Body of pancreas (tissue), 4 donors: ENCODE results near the gene PHF21B. TPM values are rescaled to one million over a fixed set of nuclear protein-coding genes. Genes with fewer than 3 reads are reported as not detected.

Experiments used
- ATAC-seq: fragments of 150-250 bp; one replicate; pipeline ENCODE4 v1.9.1; 2016
- DNase-seq, 4 donors: peaks; one replicate each; pipeline ENCODE4 v3.0.0-alpha.2; 2019
- H3K27ac ChIP-seq, 4 donors: fragments of 200-600 bp; sonication (generic); 1 replicate in 3 of 4; 2 replicates in 1 of 4; pipeline versions ENCODE4 v1.5.1 to v1.6.1; 2016 to 2019; ENCODE audit warnings: mild to moderate bottlenecking in 1 of 4, mixed read lengths in 1 of 4, moderate library complexity in 1 of 4
- H3K27me3 ChIP-seq, 2 donors: fragments of 200-600 bp; sonication (generic); one replicate each; pipeline ENCODE4 v1.6.0; 2016; ENCODE audit warnings: mild to moderate bottlenecking in 1 of 2
- H3K36me3 ChIP-seq, 2 donors: fragments of 200-600 bp; sonication (generic); replicated peaks in 1 of 2; 2 replicates each; pipeline ENCODE4 v1.5.1; 2016; ENCODE audit warnings: low read depth in 2 of 2; ENCODE audit not compliant: insufficient read depth in 1 of 2
- H3K4me1 ChIP-seq: fragments of 200-600 bp; sonication (generic); one replicate; pipeline ENCODE4 v1.6.0; 2016
- H3K4me3 ChIP-seq, 2 donors: fragments of 200-600 bp; sonication (generic); 1 replicate in 1 of 2; 2 replicates in 1 of 2; pipeline ENCODE4 v1.5.1; 2016 to 2019
- H3K9me3 ChIP-seq, 3 donors: fragments of 200-600 bp; sonication (generic); 1 replicate in 2 of 3; 2 replicates in 1 of 3; pipeline ENCODE4 v1.5.1; 2016
- POLR2A ChIP-seq, 3 donors: fragments of 450-650 bp; IDR thresholded peaks; one replicate each; pipeline ENCODE4 v1.6.1; 2016; ENCODE audit warnings: antibody characterized with exemption in 3 of 3, mild to moderate bottlenecking in 2 of 3
- WGBS, 2 donors: methylation state at CpG; one replicate each; pipeline ENCODE4 v1.1.5; 2017; 5-methylcytosine and 5-hydroxymethylcytosine counted together
- intact Hi-C: fragments of 100-400 bp; cut with DNase I; formaldehyde crosslinking; loops from one replicate; pipeline ENCODE4 v1.15.1; 2023
- total RNA-seq, 2 donors: library from RNA; depleted of rRNA; stranded (reverse); fragments of >200 nt; gene quantifications; one replicate each; pipeline ENCODE4 v1.1.0, GENCODE V29; 2016
- TF ChIP-seq, protein P1 (sequence below), 7 experiments: fragments of 450-650 bp in 4 of 7; fragments of 200-600 bp in 3 of 7; sonication (generic) in 3 of 7; IDR thresholded peaks; one replicate each; pipeline ENCODE4 v1.5.1; 2016 to 2019; ENCODE audit warnings: antibody characterized with exemption in 7 of 7

The PHF21B gene
- total RNA-seq, 2 donors from 2014 or later = under 0.01 TPM; not detected in 1

DNA sequence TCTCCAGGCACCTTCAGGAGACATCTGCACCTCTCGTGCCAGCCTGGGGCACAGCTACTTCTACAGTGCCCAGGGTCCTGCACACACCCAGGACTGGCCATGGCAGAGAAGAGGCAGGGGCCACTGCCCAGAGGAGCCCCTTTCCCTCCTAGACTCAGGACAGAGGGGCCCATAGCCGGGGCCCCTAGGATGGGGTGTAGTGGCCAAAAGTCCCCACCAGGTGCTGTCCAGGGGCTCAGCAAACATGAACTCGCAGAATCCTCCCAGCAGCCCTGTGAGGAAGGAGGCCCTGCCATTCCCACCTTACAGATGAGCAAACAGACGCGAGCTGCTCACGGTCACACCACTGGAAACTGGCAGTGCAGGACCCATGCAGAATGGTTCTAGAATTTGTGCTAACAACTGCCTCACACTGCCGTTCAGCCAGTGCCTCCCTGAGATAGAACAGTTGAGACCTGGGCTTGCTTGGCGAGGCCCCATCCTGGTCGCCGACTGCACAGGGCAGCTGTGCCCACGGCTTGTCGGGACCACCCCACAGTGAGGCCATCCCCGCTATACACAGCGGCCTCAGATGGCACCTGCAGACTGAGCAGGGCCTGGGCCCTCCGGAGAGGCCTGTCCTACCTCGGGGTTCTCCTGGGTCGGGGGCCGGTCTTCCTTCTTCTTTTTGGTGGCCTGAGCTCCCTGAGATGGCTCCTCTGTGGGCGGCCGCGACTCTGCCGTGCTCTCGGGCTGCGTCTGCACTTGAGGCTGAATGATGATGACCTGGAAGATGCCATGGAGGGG lies 96.4 kb downstream of the PHF21B start:
- TF ChIP-seq POLR2A (IDR thresholded peaks at IDR 0.05) = no peak
- TF ChIP-seq, protein P1, sequence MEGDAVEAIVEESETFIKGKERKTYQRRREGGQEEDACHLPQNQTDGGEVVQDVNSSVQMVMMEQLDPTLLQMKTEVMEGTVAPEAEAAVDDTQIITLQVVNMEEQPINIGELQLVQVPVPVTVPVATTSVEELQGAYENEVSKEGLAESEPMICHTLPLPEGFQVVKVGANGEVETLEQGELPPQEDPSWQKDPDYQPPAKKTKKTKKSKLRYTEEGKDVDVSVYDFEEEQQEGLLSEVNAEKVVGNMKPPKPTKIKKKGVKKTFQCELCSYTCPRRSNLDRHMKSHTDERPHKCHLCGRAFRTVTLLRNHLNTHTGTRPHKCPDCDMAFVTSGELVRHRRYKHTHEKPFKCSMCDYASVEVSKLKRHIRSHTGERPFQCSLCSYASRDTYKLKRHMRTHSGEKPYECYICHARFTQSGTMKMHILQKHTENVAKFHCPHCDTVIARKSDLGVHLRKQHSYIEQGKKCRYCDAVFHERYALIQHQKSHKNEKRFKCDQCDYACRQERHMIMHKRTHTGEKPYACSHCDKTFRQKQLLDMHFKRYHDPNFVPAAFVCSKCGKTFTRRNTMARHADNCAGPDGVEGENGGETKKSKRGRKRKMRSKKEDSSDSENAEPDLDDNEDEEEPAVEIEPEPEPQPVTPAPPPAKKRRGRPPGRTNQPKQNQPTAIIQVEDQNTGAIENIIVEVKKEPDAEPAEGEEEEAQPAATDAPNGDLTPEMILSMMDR (IDR thresholded peaks at IDR 0.05) = no peak
- ATAC-seq = no peak
- no peak overlapping the region for H3K4me3 ChIP-seq
- intact Hi-C loops = no loop called here
- no peaks in the 10 kb centered on the region for H3K27me3 ChIP-seq
- no peak overlapping the region for H3K27ac ChIP-seq
- H3K36me3 ChIP-seq = no peaks in the 10 kb centered on the region
- no peaks in the 10 kb centered on the region for H3K4me1 ChIP-seq
- DNase-seq = no peak
- 79 to 82% methylated on average over 13 to 22 of the region's 24 CpGs for WGBS, 2 donors
- H3K9me3 ChIP-seq = no peaks in the 10 kb centered on the region

DNA sequence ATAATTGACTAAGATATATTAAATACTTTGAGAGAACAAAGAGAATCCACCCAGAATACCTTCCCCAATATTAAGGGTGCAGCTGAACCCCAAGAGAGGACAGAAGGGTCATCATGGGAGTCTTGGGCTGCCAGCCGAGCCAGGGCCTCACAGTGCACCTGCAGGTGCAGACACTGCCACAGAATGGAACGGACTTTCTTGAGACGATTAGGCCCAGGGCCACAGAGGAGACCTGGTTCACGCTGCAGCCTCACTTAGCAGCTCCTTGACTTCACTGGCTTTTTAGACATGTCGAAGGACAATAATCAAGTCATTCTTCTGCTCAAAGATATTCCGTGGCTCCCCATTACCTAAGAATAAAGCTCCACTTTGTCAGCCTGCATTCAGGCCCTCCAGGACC lies 100.6 kb downstream of the PHF21B start:
- Histone ChIP-seq H3K27me3 (no peaks in the 10 kb centered on the region), H3K36me3 (no peaks in the 10 kb centered on the region), H3K4me1 (no peaks in the 10 kb centered on the region), H3K4me3 (no peak overlapping the region), H3K9me3 (no peaks in the 10 kb centered on the region), H3K27ac (no peak overlapping the region)
- intact Hi-C loops = no loop called here
- 75 to 76% methylated on average over 6 of the region's 6 CpGs for WGBS, 2 donors
- no peak for DNase-seq
- ATAC-seq = no peak
- TF ChIP-seq POLR2A (IDR thresholded peaks at IDR 0.05) = no peak
- TF ChIP-seq, protein P1 (IDR thresholded peaks at IDR 0.05) = no peak

DNA sequence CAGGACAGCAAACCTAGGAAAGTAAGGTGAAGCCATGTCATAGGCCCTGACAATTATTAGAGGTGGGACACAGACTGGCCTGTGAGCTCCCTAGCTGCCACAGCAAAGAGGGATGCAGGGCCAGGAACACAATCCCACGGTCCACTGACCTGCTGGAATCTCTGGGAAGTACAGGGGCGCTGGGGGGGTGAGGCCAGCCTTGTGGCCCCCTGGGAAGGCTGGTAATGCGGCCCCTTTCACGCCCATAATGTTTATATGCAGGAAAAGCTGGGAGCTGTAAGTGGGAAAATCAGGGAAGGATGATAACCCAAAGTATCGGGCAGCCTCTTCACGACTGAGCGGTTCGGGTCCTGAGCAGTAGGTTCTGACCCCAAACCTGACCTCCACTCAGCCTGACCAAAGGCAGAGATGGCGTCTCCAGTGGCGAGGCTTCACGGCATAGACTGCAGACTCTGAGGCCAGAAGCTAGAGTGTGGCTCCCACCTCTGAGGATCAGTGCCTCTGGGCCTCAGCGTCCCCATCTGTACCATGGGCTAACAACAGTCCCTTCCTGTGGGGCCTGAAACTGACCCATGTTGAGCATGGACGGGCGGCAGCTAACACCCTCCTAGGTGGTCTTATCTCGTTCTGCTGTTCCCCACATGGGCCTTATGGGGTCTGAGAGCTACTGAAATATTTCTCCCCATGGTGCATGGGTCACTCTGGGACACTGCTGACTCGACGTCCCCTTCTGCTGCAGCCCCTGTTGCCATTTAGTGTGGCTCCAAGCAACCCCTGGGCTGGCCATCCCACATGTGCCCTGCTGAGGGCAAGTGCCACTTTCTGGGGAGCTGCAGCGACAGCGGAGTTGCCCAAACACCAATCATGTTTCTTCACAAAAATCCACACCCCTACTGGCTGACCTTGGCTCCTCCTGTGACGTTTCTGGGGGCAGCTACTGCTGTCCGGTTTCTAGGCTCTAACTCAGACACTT lies 101.8 kb downstream of the PHF21B start:
- TF ChIP-seq POLR2A (IDR thresholded peaks at IDR 0.05) = no peak
- TF ChIP-seq, protein P1 (IDR thresholded peaks at IDR 0.05) = no peak
- Histone ChIP-seq H3K36me3 (no peaks in the 10 kb centered on the region), H3K4me3 (no peak overlapping the region), H3K4me1 (no peaks in the 10 kb centered on the region), H3K27ac (no peak overlapping the region), H3K27me3 (no peaks in the 10 kb centered on the region), H3K9me3 (no peaks in the 10 kb centered on the region)
- WGBS, 2 donors = 67 to 68% methylated on average over 15 to 21 of the region's 21 CpGs
- DNase-seq = no peak
- no peak for ATAC-seq
- intact Hi-C loops = no loop called here

DNA sequence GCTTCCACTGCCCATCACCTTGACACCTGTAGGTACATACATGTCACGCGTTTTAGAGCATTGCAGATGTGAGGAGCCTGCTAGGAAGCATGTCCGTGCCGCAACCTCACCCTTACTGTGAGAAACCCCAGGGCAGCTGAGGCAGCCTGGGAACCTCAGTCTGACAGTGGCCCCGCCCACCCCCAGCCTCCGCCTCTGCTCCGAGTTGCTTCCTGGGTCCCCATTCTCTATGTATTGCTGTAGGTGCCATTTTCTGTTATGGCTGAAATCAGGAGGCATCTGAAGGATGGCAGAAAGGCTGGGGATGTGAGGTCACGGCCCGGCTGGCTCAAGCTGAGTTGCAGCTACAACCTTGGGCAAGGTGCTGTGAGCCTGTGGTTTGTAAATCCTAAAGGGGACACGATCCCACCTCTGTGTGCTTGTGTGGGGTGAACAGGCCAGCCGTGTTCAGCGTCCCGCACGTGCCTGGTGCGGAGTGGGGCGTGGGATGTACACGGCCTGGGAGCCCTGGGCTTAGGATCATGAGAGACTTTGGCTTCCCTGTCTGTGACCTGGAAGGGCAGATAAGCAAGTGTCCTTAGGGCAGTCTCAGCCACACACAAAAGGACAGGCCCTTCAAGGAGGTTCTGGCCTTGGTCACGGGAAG lies 102.7 kb downstream of the PHF21B start:
- 71 to 79% methylated on average over 10 to 17 of the region's 18 CpGs for WGBS, 2 donors
- Histone ChIP-seq H3K4me3 (no peak overlapping the region), H3K9me3 (no peaks in the 10 kb centered on the region), H3K27me3 (no peaks in the 10 kb centered on the region), H3K4me1 (no peaks in the 10 kb centered on the region), H3K27ac (no peak overlapping the region), H3K36me3 (no peaks in the 10 kb centered on the region)
- TF ChIP-seq POLR2A (IDR thresholded peaks at IDR 0.05) = no peak
- TF ChIP-seq, protein P1 (IDR thresholded peaks at IDR 0.05) = no peak
- DNase-seq (no peak), ATAC-seq (no peak)
- intact Hi-C loops = no loop called here
